ENCODE results near the gene ACP1. TPM values are rescaled to one million over a fixed set of nuclear protein-coding genes. Genes with fewer than 3 reads are reported as not detected.

ACP1 gene
- polyA plus RNA-seq, 3 donors, result 144 to 158 (median 148) TPM

DNA sequence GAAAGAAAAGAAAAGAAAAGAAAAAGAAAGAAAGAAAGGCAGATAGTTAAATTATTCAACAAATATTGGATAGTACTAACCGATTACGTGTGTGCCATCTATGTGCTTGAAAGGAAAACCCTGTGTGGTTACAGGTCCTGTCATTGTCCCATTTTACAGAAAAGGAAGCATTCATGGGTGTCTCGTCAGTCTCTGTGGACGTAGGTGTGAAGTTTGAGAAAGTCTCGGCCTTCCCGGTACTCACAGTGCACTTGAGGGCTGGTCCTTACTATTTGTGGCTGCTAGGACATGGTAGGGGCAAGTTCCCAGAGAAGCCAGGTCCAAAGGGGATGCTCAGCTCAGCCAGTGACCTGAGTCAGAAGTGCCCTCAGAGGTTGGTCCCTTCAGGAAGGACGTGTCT is 20.2 kb upstream of the ACP1 start:
- no peak for DNase-seq

DNA sequence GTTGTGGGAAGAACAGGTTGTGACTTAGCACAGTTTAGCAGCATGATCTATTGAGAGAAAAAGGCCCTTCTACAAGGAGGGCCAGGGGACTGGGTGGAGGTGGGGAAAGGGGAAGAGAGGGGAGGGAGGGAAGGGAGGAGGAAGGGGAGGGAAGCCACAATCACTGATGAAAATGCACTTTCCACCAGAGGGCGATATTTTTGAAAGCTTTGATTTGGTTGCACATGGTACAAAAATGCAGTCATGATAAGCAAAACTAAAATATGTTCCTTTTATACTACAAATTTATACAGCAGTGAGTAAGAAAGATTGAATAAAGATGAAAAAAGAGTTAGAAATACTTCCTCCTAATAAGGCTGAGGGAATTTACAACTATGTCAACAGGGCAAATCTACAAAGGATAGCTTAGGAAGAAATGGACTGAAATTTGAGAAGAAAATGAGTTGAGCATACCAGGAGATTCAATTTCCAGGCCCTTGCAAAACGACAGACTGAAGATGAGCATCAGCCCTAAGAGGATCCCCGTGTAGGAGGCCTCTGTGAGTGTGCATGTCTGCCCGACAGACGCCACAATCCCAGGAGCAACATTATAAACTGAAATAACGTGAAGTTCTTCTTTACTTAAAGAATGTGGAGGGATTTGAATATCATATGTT is 18.1 kb upstream of the ACP1 start:
- DNase-seq, result peak; percentile 45

DNA sequence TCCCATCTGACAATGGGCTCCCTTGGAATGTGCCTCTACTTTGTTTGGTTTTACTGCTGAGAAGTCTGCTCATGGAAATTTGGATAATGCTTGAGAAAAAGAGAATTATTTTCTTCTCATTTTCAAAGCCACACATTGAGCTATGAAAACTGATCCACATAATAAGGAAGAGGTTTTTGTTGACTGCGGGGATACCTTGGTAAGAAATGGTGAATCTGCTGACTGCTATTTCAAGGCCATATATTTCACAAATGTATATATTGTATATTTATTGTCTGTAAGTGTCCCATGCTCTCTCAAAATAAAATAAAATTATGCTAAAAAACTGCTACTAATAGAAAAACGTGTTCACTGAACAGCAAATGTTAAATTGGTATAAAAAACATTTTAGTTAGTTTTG is 16.0 kb upstream of the ACP1 start:
- DNase-seq, result no peak

DNA sequence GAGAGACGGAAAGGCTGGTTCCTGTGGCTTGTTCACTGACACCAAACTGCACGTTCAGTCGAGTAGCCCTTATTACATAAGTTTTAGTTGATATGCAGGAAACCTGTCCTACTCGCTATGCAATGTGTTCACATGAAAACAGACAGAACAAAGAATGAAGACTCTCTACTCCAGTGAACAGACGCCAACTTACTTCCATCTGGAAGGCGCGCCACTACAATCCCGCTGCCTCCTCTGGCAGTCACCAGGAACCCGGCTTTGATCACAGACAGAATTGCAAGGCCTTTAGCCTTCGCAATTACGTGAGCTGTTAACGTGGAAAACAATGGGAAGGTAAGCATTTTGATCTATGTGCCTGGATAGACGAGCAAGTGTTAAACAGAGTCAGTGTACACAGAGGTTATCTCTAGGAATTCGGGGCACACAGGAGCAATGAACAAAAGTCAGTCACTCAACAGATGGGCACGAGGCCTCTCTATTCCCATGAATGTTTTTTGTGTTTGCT is 15.2 kb upstream of the ACP1 start:
- no peak for DNase-seq

DNA sequence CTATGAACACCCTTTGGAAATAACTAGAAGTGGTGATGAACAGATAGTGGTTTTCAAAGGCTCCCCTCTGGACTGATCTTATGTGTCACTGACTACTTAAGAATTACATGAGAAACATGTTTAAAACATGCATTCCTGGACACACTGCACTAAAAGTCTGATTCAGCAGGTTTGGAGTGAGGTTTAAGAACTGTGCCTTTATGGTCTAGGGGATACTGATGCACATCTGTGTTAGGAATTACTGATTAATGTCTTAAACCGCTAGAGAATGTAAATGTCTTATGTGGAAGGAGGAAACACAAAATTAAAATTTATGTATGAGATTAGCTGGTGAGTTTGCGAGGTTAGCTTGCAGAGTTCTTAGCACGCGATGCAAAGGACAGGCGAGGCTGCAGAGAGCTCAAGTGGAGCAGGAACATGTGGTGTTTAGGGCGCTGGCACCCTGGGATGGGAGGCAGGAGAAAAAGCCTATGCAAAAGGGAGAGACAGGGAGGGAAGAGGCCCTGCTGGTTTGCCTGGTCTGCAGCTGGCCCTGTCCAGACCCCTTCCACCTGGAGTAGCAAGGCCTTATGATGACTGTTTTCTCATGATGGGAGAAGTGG is 12.6 kb upstream of the ACP1 start:
- no peak for DNase-seq

DNA sequence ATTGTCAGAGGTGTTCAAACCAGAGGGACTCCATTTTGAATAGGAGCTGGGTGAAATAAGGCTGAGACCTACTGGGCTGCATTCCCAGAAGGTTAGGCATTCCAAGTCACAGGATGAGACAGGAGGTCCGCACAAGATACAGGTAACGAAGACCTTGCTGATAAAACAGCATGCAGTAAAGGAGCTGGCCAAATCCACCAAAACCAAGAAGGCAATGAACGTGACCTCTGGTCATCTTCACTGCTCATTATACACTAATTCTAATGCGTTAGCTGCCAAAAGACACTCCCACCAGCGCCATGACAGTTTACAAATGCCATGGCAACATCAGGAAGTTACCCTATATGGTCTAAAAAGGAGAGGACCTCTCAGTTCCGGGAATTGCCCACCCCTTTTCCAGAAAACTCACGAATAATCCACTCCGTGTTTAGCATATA is 11.5 kb upstream of the ACP1 start:
- DNase-seq, result no peak

DNA sequence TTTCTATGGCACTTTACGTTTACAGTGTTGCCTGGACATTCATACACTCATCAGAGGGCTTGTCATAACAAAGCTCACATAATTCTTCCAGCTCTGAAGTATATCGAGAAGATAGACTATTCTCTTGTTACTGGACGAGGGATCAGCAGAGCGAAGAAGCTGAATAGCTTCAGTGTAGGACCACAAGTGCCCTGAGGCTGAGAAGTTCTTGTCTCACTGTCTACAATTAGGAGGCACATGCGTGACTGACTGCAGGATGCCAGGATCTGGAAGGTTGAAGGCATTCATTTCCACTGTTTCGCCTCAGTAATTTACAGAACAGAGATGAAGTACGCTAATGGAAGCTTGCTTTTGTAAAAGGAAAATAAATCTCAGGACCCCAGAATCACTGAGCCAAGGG is 10.5 kb upstream of the ACP1 start:
- peak; percentile 42 for DNase-seq

DNA sequence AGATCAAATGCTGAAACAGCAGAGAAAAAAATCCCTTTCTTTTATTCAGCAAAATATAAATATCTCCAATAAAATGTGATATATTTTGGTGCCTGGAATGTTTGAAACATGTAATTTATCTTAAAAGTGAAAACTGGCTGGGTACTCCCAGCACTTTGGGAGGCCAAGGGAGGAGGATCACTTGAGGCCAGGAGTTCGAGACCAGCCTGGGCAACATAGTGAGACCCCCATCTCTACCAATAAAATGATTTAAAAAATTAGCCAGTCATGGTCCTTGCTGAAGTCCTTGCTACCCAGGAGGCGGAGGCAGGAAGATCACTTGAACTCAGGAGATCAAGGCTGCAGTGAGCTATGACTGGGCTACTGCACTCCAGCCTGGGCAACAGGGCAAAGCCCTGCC is 9.6 kb upstream of the ACP1 start:
- DNase-seq, result no peak

DNA sequence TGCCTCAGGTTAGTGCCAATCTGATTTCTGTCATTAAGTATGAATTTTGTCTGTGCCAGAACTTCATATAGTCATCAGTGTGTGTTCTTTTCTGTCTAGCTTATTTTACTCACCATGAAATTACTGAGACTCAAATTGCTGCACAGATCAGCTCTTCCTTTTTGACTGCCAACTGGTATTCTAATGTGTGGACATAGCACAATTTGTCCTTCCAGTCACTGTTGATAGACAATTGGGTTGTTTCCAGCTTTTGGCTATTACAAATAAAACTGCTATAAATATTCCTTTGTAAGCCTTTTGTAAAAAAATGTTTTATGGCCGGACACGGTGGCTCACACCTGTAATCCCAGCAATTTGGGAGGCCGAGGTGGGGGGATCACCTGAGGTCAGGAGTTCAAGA is 8.7 kb upstream of the ACP1 start:
- DNase-seq, result no peak

DNA sequence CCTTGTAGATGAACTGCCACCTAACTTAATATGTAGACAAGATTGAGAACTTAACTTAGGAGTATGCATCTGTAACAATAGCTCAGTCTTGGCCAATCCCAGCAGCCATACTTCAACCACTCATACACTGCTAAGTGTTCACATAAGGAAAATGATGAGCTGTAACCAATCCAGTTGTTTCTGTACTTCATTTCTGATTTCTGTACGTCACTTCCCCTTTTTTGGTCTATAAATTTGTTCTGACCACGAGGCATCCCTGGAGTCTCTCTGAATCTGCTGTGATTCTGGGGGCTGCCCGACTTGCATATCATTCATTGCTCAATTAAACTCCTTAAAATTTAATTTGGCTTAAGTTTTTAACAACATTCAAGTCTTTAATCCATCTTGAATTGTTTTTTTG is 7.3 kb upstream of the ACP1 start:
- DNase-seq, result no peak

DNA sequence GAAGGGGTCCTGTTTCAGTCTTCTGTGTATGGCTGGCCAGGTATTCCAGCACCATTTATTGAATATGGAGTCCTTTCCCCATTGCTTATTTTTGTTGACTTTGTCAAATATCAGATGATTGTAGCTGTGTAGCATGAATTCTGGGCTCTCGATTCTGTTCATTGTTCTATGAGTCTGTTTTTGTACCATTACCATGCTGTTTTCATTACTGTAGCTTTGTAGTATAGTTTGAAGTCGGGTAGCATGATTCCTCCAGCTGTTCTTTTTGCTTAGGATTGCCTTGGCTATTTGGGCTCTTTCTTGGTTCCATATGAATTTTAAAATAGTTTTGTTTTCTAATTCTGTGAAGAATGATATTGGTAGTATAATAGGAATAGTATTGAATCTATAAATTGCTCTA is 6.9 kb upstream of the ACP1 start:
- no peak for DNase-seq

DNA sequence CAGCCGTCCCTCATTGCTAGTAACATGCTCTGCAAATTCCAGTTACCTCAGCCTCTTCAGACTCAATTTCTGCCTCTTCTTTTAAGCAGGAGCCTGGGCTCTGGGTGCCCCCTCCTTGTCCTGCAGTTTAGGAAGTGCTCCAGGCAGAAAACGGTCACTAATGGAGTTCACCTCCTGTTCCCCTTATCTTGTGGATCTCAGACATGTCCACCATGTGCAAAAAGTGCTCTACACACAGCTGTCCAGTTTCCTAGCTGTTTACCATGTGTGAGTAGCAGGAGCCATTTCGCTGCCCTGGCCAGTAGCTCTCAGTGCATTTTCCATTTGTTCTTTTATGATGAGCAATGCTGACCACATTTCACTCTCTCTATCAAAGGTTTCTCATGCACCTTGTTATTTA is 5.8 kb upstream of the ACP1 start:
- no peak for DNase-seq

DNA sequence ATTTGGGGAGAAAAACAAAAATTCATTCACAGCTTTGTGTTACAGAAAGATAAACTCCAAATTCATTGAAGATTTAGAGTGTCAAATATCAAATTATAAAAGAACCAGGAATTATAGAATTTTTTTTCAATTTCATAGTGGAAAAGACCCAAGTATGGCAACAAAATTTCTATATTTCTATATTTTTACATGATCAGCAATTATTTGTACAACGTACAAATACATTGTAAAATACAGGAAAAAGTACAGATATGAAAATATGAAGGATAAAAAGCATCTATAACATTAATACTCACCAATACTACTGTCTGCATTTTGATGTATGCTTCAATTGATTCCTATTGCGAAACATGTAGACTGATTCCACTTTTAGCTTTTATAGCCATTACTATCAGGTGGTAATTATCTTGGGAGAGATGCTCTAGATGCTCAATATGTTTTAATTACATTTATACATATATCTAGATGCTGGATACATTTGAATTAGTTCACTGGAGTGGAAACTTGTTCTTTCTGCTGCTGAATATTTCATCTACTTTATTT is 4.9 kb upstream of the ACP1 start:
- DNase-seq, result no peak

DNA sequence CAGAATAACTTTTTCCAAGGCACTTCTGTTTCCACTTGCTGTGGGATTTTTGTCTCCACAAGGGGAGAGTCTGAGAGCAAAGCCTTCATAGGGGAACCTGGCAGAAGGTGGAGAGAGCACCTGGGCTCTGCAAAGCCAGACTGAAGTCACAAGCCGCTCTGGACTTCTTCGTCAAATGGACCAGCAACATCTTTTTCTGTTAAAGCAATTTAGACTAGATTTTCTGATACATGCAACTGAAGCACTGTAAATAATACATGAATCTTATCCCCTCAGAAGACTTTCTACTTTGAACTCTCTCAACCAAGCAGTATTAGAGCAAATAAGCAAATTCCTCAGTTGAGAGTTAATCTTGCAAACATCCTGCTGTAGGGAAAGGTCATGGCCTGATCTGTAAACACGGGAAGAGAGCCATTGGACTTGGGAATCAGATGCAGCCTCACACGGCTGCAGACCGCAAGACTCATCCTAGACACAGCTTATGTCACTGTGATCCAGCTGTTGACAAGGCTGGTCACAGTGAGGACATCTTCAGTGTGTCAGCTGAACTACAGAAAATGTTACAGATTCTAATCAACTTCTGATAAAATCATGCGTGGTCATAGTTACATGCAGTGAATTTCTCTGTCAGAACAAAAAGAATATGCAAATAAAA is 4.1 kb upstream of the ACP1 start:
- DNase-seq, result peak; percentile 27

DNA sequence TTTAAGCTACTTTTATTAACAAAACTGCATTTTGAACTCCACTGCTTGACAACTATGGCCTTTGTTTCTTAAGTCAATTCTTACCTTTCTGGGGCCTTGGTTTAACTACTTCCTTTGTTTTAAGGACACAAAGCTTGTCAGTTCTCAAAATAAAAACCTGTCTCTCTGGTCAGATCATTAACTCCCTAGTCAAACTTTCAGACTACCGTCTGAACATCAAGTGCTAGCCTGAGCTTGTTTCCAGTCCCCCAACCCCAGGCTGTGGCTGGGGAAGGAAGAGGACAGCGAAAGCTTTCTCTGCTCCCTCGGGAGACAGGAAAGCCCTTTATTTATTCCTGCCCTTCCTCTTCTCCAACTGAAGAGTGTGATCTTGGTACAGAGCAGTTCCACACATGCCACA is 2.6 kb upstream of the ACP1 start:
- no peak for DNase-seq

DNA sequence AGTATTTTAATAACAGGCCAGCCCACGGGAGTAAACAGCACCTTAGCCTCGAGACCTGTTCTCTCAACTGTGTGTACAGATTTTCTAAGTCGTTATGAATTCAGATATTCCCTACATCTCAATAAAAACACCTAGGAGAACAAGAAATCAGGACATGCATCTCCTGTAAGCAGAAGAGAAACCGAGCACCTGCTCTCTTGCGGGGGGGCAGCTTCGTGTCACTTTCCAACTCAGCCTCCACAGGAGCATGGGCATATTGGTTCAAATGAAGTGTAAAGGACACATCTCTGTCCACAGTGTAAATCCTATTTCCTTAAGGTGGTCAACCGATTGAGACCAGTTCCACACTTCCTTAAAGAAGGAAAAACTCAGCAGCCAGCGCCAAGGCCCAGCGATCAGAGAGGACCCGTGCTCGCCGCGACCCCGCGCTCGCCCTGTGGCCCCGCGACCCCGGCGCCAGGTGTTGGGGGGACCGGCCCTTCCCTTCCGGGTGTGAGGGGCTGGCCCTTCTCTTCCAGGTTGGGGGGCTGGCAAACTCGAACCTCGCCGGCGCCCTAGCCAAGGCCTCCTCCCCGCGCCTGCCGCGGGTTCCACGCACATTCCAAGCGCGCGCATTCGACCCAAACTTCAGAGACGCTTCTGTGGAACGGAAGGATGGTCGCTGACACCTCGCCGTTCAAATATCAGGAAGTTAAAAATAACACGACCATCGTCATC is 1.6 kb upstream of the ACP1 start:
- no peak for DNase-seq

DNA sequence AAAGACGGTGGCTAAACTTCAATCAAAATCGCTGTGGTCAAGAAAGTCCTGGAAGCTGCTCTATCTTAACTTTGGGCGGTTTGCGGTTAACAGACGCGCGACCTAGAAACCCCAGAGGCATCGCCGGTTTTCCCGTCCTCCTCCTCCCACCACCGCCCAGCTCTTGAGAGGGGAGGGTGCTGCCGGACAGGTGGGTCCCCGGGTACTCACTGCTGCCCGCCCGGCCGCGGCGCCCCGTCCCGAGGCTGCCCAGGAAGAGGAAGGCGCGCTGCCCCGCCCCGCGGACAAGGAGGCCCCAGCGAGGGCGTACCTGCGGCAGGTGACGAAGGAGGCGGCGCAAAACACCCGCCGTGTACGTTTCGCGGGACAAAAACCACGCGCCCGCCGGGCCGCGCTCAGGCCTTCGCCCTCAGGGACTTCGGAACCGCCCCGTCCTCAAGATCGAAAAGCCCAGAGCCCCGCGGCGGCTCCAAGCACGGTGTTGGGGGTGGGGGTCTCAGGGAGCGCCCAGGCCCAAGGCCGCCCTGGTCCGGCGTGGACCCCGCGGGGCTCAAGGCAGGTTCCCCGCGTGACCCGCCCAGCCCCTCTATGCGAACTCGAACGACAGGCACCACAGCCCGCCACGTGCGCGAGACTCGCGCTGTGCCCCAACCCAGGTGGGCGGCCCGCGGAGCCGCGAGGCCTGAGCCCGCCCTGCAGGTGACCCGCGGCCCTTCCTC is 814 bp upstream of the ACP1 start, which contains the start of gene SH3YL1:
SH3YL1 (minus strand) TSS at position 259 of the 719 bp plus-strand sequence; CDS start at position 211, 48 bp downstream.
- DNase-seq, result no peak

DNA sequence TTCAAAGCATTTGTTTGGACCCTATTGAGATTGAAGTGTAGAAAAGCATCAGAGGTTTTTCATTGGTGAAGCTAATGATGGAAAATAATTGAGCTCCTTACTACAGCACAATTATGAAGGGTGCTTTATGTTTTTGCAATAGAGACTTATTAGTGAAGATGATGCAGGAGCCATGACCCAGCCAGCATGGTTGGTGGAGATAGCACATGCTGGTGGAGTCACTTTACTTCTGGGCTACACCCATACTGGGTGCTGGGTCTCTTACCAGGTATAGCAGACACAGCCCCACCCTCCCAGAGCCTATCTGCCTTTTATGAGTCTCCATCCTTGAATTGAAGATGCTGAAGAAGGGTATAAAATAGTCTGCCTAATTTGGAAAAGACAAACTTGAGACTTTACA is 3.6 kb downstream of the ACP1 start:
- no peak for DNase-seq

DNA sequence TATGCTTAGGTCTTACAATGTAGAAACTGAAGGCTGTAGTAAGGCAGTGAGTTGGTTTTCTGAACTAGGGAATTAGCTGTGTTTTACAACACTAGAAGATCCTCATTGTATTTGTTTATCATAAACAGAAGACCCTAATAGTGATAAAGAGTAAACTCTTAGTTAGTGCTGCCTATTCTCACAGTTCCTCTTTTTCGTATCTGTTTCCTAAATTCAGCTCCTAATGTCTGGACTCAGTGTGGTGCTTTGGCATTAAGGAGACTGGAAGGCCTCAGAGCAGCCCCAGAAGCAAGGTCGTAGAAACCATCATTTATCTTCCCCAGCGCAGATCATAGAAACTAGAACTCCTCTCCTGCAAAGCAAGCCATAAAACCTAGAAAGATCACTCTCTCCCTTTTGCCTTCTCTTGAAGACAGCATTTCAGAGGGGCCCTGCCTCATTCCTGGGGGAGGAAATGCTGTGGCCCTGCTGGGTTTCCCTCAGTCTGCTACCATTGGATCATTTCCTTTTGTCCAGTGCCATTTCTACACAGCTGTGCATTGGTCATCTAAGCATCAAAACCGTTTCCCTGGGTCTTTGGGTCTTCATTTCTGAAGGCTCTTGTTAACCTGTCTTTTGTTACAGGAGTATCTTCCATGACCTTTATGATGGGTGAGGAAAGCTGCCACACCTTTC is 4.7 kb downstream of the ACP1 start:
- no peak for DNase-seq

DNA sequence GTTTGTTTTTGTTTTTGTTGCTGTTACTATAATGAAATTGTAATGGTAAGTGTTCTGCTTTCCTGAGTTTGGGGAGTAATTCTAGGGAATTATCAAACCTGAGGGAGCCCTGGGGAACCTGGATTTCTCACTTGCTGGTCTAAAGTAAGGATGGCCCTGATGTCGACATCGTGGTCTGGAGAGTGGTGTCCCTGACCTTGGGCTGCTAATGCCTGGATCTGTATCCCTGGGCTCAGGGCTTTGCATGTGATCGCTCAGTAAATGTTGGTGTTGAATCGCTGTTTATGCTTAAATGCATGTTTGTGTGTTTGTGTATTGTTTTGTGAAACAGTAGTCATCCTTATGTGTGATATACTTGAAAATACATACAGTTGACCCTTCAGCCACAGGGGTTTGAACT is 6.1 kb downstream of the ACP1 start:
- no peak for DNase-seq

DNA sequence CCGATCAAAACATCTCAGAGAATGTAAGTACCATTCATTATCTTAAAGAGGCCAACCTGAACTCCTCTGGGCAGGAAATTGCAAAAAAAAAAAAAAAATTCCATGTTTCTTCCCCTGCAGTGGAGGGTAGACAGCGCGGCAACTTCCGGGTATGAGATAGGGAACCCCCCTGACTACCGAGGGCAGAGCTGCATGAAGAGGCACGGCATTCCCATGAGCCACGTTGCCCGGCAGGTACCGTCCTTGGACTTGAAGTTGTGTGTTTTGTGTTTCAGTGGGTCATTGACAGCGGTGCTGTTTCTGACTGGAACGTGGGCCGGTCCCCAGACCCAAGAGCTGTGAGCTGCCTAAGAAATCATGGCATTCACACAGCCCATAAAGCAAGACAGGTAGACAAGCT is 7.2 kb downstream of the ACP1 start:
- DNase-seq, result no peak

All from renal pelvis (tissue), 4 donors.